Retinal pigment epithelial cell (primary cell): Measurements from ENCODE around the gene FKBP2.

Experiments used
- DNase-seq: peaks from one replicate; pipeline ENCODE4 v3.0.0-alpha.2; 2010; ENCODE audit warnings: low read depth
- H3K4me3 ChIP-seq: 2 replicates; pipeline ENCODE4 v1.5.1; 2011; ENCODE audit warnings: mild to moderate bottlenecking, low read length, control low read depth, moderate library complexity
- TF ChIP-seq, protein P1 (sequence below): conservative IDR thresholded peaks from 2 replicates; pipeline ENCODE4 v1.5.1; 2011; ENCODE audit warnings: low read depth, low read length, control low read depth, inconsistent platforms

Gene FKBP2

DNA sequence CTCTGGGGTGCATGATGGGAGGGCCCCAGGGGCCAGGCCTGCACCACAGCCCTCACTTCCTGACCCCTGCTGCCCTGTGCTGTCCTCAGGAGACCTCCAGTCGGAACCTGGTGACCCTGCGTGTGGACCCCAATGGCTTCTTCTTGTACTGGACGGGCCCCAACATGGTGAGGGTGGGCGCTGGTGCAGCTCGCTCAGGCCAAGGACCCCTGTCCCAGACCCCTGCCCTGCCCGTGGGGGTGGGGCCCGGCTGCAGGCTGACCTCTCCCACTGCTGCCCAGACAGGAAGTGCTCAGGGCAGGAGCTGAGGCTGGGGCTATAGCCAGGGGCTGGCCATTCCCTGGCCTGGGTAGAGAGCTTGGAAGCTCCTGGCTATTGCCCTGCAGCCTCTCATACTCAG is 13.4 kb downstream of the FKBP2 start:
- TF ChIP-seq, protein P1, sequence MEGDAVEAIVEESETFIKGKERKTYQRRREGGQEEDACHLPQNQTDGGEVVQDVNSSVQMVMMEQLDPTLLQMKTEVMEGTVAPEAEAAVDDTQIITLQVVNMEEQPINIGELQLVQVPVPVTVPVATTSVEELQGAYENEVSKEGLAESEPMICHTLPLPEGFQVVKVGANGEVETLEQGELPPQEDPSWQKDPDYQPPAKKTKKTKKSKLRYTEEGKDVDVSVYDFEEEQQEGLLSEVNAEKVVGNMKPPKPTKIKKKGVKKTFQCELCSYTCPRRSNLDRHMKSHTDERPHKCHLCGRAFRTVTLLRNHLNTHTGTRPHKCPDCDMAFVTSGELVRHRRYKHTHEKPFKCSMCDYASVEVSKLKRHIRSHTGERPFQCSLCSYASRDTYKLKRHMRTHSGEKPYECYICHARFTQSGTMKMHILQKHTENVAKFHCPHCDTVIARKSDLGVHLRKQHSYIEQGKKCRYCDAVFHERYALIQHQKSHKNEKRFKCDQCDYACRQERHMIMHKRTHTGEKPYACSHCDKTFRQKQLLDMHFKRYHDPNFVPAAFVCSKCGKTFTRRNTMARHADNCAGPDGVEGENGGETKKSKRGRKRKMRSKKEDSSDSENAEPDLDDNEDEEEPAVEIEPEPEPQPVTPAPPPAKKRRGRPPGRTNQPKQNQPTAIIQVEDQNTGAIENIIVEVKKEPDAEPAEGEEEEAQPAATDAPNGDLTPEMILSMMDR = no peak
- no peak for DNase-seq
- H3K4me3 ChIP-seq = no peak overlapping the region

DNA sequence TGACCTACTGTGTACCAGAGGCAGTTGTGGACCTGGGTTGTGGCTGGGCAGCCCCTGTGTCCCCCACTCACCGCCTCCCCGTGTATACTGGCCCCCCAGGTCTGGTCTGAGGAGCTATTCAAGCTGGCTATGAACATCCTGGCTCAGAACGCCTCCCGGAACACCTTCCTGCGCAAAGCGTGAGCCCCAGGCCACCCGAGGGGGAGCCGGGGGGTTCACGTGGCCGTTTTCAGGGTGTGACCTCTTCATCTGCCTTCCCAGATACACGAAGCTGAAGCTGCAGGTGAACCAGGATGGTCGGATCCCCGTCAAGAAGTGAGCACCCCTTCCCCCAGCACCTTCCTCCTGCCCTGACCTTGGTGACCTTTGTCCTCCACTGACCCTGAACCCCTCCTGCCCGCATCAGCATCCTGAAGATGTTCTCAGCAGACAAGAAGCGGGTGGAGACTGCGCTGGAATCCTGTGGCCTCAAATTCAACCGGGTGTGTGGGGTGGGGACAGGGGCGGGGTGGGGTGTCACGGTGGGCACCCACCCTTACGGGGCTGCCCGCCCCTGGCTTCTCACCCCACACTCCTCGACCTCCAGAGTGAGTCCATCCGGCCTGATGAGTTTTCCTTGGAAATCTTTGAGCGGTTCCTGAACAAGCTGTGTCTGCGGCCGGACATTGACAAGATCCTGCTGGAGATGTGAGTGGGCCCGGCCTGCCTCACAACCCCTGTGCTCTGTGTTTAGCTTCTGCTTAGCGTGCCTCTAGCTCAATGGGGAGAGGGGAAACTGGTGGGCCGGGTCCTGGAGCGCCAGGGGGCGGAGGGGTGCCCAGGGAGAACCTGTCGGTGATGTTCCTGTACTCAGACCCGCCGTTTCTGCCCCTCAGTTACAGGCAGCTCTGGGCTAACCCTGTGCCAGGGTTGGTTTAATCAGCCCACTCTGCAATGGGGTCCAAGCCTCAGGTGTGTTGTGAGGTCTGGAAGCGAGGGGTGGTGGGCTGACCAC is 14.5 kb downstream of the FKBP2 start:
- TF ChIP-seq, protein P1 = no peak
- no peak overlapping the region for H3K4me3 ChIP-seq
- DNase-seq = no peak

DNA sequence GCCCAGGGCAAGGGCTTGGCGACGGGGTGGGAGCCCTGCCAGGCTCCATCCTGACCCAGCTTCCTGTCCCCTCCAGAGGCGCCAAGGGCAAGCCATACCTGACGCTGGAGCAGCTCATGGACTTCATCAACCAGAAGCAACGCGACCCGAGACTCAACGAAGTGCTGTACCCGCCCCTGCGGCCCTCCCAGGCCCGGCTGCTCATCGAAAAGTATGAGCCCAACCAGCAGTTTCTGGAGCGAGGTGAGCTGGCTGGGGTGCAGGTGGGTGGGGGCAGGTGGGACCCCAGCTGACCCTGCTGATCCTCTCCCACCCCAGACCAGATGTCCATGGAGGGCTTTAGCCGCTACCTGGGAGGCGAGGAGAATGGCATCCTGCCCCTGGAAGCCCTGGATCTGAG is 15.4 kb downstream of the FKBP2 start:
- no peak for DNase-seq
- no peak overlapping the region for H3K4me3 ChIP-seq
- TF ChIP-seq, protein P1 = no peak

DNA sequence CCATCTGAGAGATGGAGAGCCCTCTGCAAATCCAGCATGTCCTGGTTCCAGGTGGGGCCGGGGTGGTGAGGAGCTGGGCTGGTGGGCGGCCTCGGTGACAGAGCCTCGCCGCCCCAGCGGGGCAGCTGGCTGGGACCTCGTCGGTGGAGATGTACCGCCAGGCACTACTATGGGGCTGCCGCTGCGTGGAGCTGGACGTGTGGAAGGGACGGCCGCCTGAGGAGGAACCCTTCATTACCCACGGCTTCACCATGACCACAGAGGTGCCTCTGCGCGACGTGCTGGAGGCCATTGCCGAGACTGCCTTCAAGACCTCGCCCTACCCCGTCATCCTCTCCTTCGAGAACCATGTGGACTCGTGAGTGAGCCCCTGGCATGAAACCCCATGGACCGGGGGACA is 17.5 kb downstream of the FKBP2 start:
- TF ChIP-seq, protein P1 = no peak
- DNase-seq = no peak
- H3K4me3 ChIP-seq = no peak overlapping the region

DNA sequence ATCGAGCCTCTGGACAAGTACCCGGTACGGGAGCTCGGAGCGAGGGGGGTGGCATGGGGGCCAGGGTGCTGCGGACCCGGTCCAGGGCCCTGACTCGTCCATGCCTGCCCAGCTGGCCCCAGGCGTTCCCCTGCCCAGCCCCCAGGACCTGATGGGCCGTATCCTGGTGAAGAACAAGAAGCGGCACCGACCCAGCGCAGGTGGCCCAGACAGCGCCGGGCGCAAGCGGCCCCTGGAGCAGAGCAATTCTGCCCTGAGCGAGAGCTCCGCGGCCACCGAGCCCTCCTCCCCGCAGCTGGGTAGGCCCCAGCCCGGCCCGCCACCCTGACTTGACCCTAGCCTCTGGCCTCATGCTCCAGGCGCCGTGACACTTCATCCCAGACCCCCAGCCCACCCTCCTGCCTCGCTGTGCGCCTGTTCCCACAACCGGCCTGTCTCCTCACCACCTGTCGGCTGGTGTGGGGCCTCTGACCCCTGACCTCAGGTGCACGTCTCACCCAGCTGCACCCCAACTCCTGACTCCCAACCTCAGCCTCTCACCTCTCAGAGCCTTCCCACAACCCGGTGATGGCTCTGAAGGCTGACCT is 18.1 kb downstream of the FKBP2 start:
- H3K4me3 ChIP-seq = no peak overlapping the region
- no peak for DNase-seq
- TF ChIP-seq, protein P1 = no peak

DNA sequence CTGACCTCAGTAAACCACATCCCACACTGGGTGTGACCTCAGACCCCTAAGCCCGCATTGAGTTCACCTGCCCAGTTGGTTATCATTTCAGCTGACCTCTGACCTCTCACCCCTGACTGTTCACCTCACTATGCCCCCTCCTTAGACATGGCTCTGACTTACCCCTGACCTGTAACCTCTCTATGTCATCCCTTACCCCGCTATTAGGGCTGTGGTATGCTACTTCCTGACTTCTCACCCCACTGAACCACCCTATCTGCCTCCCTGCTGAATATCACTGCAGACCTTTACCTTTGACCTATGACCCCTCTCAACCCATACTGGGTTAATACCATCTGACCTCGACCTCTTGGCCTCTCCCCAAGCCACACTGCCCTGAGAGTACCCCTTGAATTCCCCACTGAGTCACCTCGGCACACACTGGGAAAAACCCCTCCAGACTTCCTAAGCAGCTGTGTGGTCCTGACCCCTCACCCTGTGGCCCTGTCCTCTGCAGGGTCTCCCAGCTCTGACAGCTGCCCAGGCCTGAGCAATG is 18.7 kb downstream of the FKBP2 start:
- TF ChIP-seq, protein P1 = no peak
- H3K4me3 ChIP-seq = no peak overlapping the region
- no peak for DNase-seq
